HG02943 (cell line): Measurements from ENCODE around the gene SCYGR5.
"Not testable (repeated sequence)": the region's sequence is repeated elsewhere in the genome, so short reads cannot be mapped to it uniquely, and the experiment has no call there.

Source experiments
- ATAC-seq: cut with Tn5 transposase; IDR thresholded peaks from one replicate; pipeline ENCODE4 v1.9.1; 2021; ENCODE audit warnings: mild to moderate bottlenecking, low read depth, moderate library complexity; ENCODE audit not compliant: unreplicated experiment

The SCYGR5 gene

GRCh38 chr2:227666631-227667170 is at the start of gene SCYGR5:
SCYGR5 (plus strand) TSS chr2:227666804; CDS start chr2:227666804, 0 bp downstream.
- ATAC-seq = not testable (repeated sequence)

GRCh38 chr2:227617316-227618230 is 49.0 kb upstream of the SCYGR5 start, which contains the start of gene SCYGR4:
SCYGR4 (plus strand) TSS chr2:227617498; CDS start chr2:227617498, 0 bp downstream.
- ATAC-seq = no peak

GRCh38 chr2:227623226-227623625 is 43.4 kb upstream of the SCYGR5 start:
- no peak for ATAC-seq

GRCh38 chr2:227625420-227625819 is 41.2 kb upstream of the SCYGR5 start:
- no peak for ATAC-seq

GRCh38 chr2:227626580-227627151 is 39.9 kb upstream of the SCYGR5 start:
- no peak for ATAC-seq

GRCh38 chr2:227627769-227628168 is 38.8 kb upstream of the SCYGR5 start:
- ATAC-seq = no peak

GRCh38 chr2:227629435-227629834 is 37.2 kb upstream of the SCYGR5 start:
- no peak for ATAC-seq

GRCh38 chr2:227630322-227630721 is 36.3 kb upstream of the SCYGR5 start:
- ATAC-seq = no peak

- no peak for ATAC-seq
Observed at GRCh38 chr2:227632827-227633226, 33.8 kb upstream of the SCYGR5 start.

GRCh38 chr2:227634201-227634600 is 32.4 kb upstream of the SCYGR5 start:
- no peak for ATAC-seq

GRCh38 chr2:227642656-227643055 is 23.9 kb upstream of the SCYGR5 start:
- no peak for ATAC-seq

- ATAC-seq = no peak
Observed at GRCh38 chr2:227643990-227644551, 22.5 kb upstream of the SCYGR5 start.

GRCh38 chr2:227653419-227653818 is 13.2 kb upstream of the SCYGR5 start:
- no peak for ATAC-seq

- ATAC-seq = no peak
Observed at GRCh38 chr2:227654426-227654825, 12.2 kb upstream of the SCYGR5 start.

- ATAC-seq = no peak
Observed at GRCh38 chr2:227655454-227655853, 11.2 kb upstream of the SCYGR5 start.

GRCh38 chr2:227657199-227657845 is 9.3 kb upstream of the SCYGR5 start:
- no peak for ATAC-seq

- no peak for ATAC-seq
Observed at GRCh38 chr2:227661025-227661649, 5.5 kb upstream of the SCYGR5 start.

- ATAC-seq = no peak
Observed at GRCh38 chr2:227661827-227662226, 4.8 kb upstream of the SCYGR5 start.

- ATAC-seq = no peak
Observed at GRCh38 chr2:227665189-227665940, 1.2 kb upstream of the SCYGR5 start.
